ENCODE data around the gene PHLDB2.

The PHLDB2 gene

DNA sequence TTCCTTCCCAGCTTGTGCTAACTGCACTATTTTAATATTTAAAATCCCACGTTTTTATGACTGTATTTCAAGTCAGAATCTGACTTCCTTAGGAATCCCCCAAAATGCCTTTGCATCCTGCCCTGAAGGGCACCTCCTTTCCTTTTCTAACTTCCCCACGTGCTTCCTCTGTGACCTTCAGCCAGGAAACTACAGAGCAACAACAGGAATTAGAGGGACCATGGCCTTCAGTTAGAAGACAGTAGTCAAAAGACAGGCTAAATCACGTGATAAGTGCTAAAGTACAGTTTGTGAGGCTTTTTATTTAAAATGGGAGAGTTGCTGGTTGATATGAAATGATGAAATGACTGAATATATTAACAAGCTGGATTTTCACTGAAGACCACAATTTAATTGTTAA, 108.0 kb downstream of the PHLDB2 start:
- DNase-seq: no peak

GRCh38 chr3:111967651-111968274, 108.7 kb downstream of the PHLDB2 start:
- DNase-seq: peak; percentile 90

GRCh38 chr3:111968319-111969054, 109.4 kb downstream of the PHLDB2 start:
- no peak for DNase-seq

DNA sequence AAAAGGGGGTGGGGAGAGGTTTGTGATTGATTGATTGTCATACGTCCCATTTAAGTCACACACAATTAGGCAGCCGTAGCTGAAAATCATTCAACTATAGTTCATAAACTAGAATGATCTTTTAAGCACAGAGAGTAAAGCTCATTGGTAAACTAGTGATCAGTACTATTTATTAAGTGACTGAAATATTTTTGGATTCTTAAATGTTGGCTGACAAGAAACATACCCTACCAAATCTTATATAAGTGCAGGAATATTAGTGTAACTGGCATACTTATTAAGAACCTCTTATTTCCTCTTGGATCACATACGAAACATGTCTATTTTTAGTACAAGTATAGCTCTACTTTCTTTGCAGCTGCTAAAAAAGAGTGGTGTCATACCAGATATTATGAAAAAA, 111.3 kb downstream of the PHLDB2 start:
- DNase-seq: no peak

GRCh38 chr3:111971533-111972130, 112.6 kb downstream of the PHLDB2 start:
- no peak for DNase-seq

- DNase-seq: no peak
These were observed 113.8 kb downstream of the PHLDB2 start for GRCh38 chr3:111972891-111973290.

- no peak for DNase-seq
These were observed 116.1 kb downstream of the PHLDB2 start for GRCh38 chr3:111975131-111975530.

DNA sequence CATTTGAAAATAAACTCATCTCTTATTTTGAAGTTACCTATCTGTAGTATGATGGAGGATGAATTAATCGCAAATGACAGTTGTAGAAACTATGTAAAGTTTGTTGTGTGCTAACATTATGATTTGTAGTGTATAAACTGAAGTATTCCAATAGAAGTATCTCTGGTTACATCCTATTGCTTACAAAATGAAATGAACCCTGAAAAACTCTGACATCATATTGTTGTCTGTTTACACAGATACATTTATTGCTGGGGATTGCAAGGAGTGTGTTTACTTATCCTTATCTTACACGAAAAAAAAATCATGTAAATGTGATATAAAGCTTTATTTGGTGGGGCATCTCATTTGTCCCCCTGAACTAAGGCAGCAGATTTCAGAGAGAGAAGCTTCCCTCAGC, 117.2 kb downstream of the PHLDB2 start:
- no peak for DNase-seq

DNA sequence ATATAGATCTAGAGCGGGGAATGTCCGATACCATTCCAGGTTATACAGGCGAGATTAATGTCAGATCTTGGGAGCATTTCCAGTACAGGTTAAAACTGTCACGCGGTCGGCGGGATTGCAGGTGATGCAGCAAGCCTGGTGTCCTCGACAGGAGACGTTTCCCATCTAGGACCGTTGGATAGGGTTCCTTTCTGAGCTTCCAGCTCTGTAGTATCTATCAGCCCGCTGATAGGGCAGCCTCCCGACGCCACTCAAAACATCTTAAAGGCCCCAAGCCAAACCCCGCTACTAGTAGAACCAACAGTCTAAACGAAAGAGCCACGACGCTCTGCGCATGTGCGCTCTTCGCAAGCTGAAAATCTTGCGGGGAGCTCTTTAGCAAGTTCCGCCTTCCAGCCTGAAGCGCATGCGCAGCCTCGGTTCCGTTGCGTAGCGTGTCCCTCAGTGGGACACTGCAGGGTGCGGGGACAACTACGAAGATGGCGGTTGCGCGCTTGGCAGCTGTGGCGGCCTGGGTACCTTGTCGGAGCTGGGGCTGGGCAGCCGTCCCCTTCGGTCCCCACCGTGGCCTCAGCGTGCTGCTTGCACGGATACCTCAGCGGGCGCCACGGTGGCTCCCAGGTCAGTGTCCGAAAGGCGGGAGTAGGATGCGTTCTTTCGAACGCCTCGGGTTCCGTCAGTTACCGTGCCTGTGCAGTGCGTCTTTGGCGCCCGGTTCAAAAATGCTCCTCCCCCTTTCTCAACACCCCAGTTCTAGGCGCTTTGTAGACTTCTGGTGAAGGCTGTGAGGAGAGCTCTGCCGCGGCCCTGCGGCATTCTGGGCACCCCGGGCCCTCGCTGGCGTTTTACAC, 119.7 kb downstream of the PHLDB2 start, which contains the start of gene ABHD10:
Gene ABHD10, plus strand, starts transcription at position 444 of the 851 bp plus-strand sequence. Its CDS starts 36 bp downstream, at position 480.
- peak; percentile 99 for DNase-seq

DNA sequence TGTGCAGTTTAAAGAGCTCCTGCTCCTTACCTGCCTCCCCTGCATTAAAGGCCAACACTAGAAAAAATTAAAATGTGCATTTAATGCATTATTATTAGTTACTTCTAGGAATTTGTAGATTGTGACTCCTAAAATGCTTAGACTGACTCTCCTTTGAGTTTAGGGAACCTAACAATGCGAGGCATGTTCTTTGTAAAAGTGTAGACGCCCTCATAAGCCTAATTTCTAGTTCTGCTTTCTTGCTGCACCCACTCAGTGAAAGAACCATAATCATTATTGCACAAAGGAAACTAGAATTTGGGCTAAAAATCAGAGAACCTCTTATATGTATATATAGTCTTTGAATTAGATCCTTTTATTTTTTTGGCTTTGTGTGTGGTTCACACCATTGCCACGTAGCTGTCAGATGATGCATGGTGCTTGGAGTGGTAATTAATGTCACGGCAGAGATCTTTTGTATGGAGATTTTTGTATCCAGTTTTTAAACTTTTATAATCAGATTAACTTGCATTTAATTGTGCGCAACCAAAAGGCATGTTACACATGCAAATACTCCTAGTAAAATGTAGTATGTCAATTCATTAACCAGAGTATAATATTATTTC, 120.5 kb downstream of the PHLDB2 start:
- peak; percentile 73 for DNase-seq

DNA sequence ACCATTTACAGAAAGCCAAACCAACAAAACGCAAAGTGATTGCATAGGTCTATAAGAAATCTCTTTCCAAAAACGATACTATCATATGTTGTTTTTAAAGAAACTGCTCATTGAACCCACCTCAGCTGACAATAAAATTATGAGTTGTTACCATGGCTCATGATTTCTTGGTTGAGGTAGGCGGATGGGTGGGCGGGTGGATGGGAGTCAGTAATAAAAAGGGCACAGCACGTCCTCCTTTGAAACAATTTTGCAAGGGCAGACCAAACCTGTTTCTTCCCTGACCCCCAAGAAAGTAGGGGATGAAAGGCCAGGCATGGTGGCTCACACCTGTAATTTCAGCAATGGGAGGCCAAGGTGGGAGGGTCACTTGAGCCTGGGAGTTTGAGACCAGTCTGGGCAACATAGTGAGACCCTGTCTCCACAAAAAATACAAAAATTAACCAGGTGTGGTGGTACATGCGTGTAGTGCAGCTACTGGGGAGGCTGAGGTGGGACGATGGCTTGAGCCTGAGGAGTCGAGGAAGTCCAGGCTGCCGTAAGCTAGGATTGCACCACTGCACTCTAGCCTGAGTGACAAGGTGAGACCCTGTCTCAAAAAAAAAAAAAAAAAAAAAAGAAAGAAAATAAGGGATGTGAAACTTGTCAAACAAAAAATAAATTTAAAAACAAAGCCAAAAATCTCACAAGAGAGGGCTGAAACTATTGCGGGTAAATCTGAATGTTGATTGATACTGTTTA, 121.8 kb downstream of the PHLDB2 start:
- DNase-seq: no peak

DNA sequence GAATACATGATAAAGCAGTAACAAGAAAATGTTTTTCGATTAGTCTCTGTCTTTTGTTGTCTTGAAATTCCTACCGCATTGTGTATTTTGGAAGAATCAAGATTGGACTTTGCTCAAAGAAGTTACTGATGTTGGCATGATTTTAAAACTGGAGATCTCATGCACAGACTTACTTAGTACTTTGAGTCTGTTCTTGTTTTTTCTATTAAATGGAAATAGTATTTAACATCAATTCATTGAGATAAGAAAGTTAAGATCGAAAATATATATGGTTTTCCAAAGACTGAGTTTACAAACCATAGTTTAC, 122.3 kb downstream of the PHLDB2 start:
- no peak for DNase-seq

DNA sequence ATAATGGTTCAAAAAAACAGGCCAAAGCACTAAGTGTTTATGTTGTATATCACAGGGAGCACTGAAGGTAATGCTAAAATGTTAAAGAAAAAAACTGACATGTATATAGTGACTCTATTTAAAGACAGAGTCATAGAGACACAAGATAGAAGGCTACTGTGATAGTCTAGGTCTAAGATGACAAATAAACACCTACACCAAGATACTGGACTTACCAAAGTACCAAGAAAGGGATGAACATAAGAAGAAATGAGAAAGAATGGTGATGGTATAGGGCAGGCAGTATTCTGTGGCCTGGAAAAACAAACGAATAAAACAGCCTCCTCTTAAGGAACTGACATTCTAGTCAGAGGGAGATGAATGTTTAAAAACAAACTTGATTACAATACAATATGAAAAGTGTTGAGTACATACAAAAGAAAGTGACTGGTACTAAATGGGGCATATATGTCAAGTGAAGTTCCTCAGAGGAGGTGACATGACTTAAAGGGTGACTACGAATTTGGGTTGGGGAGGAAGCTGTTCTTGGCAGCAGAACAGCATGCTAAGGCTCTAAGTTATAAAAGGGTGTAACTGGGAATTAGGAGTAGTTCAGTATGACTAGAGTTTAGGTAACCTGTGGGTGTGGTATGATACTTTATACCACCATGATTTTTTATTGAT, 125.7 kb downstream of the PHLDB2 start:
- no peak for DNase-seq

DNA sequence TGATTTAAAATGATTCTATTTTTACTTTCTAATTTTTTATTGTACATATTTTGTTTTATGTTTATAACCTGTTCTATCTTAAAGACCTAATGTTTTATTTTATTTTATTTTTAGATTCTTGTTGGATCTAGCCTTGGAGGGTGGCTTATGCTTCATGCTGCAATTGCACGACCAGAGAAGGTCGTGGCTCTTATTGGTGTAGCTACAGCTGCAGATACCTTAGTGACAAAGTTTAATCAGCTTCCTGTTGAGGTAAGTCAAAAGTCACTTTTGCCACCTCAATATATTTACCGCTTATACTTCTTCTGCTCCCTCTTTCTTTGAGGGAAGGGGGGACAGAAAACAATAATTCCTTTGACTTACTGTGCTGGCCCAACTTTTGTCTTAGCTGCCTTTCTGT, 127.7 kb downstream of the PHLDB2 start:
- DNase-seq: no peak

GRCh38 chr3:111989061-111989678, 130.1 kb downstream of the PHLDB2 start:
- DNase-seq: peak; percentile 82

GRCh38 chr3:111993038-111993437, 134.0 kb downstream of the PHLDB2 start:
- no peak for DNase-seq

DNA sequence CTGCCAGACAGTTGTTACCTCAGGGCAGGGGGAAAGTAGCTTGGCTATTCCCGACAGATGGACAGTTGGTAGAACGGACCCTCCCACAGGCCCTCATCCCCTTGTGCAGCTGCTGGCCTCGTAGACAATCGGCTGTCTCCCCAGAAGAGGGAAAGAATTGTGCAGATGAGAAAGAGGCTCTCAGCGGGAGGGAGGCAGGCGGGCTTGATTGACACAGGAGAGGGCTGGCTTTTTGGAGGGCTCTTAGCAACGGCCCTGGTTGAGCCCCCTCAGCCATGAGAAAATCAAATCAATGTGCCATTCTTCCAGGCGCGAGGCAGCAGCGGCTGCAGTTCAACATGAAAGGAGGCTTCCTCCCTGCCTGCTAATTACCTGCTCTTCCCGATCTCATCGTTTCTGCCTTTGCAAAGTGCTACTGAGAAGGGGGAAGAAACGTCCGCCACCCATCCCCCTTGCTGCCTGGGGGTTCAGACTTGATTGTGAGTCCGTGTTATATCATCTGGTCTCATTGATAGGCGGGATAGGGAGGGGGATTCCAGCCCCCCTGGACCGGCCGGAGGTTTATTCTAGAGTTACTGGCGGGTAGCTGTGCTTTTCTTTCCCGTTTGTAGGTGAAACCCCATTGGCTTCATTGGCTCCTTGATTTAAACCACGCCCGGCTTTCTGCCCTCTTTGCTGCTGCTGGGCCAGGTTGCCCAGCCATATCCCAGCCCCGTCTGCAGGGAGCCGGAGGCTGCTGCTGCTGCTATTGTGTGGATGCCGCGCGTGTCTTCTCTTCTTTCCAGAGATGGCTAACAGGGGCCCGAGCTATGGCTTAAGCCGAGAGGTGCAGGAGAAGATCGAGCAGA, 139.8 kb downstream of the PHLDB2 start, which contains the start of gene TAGLN3:
Gene TAGLN3, plus strand, starts transcription at position 287 of the 848 bp plus-strand sequence. Its CDS starts 501 bp downstream, at position 788.
- DNase-seq: peak; percentile 26

GRCh38 chr3:111999484-112000324, 140.6 kb downstream of the PHLDB2 start:
- DNase-seq: no peak

GRCh38 chr3:112000367-112000771, 141.3 kb downstream of the PHLDB2 start:
- DNase-seq: no peak

Measured in hematopoietic multipotent progenitor cell treated with erythropoietin and hydrocortisone succinate and interleukin-3 and kit ligand, for 4 days (in vitro differentiated cells).